WTC11 (cell line): Measurements from ENCODE around the gene NKAIN4.

ENCODE experiments used
- AFF4 ChIP-seq: sonication (generic); formaldehyde crosslinking; IDR thresholded peaks from 2 replicates; pipeline ENCODE4 v1.8.1; 2023; ENCODE audit warnings: mild to moderate bottlenecking, missing genetic modification reagents, borderline replicate concordance
- ATF2 ChIP-seq: sonication (generic); formaldehyde crosslinking; IDR thresholded peaks from 2 replicates; pipeline ENCODE4 v1.8.1; 2022; ENCODE audit warnings: low read depth, missing genetic modification reagents, borderline replicate concordance
- ATF3 ChIP-seq: sonication (generic); formaldehyde crosslinking; conservative IDR thresholded peaks from 2 replicates; pipeline ENCODE4 v1.8.1; 2022; ENCODE audit warnings: mild to moderate bottlenecking, missing genetic modification reagents
- CTCF ChIP-seq: fragments of 200-600 bp; IDR thresholded peaks from 2 replicates; pipeline ENCODE4 v1.8.0; 2022; ENCODE audit warnings: antibody characterized with exemption
- FOXP1 ChIP-seq: sonication (generic); formaldehyde crosslinking; IDR thresholded peaks from 2 replicates; pipeline ENCODE4 v1.8.0; 2022; ENCODE audit warnings: missing genetic modification reagents, mild to moderate bottlenecking, moderate library complexity, borderline replicate concordance
- NFYB ChIP-seq: sonication (generic); formaldehyde crosslinking; conservative IDR thresholded peaks from 2 replicates; pipeline ENCODE4 v1.8.0; 2022; ENCODE audit warnings: low read depth, missing genetic modification reagents
- NR2C2 ChIP-seq: sonication (generic); formaldehyde crosslinking; IDR thresholded peaks from 2 replicates; pipeline ENCODE4 v1.8.0; 2022; ENCODE audit warnings: mild to moderate bottlenecking, missing genetic modification reagents
- RELA ChIP-seq: sonication (generic); formaldehyde crosslinking; IDR thresholded peaks from 2 replicates; pipeline ENCODE4 v1.8.1; 2022; ENCODE audit warnings: missing genetic modification reagents, mild to moderate bottlenecking, borderline replicate concordance
- SMAD3 ChIP-seq: sonication (generic); formaldehyde crosslinking; IDR thresholded peaks from 2 replicates; pipeline ENCODE4 v1.8.0; 2022; ENCODE audit warnings: missing genetic modification reagents, mild to moderate bottlenecking, borderline replicate concordance
- ZBTB21 ChIP-seq: sonication (generic); formaldehyde crosslinking; IDR thresholded peaks from 2 replicates; pipeline ENCODE4 v1.8.1; 2023; ENCODE audit warnings: mild to moderate bottlenecking, missing genetic modification reagents, borderline replicate concordance
- ZNF121 ChIP-seq: sonication (generic); formaldehyde crosslinking; IDR thresholded peaks from 2 replicates; pipeline ENCODE4 v1.8.0; 2023; ENCODE audit warnings: missing genetic modification reagents
- ZNF232 ChIP-seq: sonication (generic); formaldehyde crosslinking; IDR thresholded peaks from 2 replicates; pipeline ENCODE4 v1.8.0; 2022; ENCODE audit warnings: mild to moderate bottlenecking, missing genetic modification reagents
- TF ChIP-seq, protein P1 (sequence below): sonication (generic); formaldehyde crosslinking; IDR thresholded peaks from 2 replicates; pipeline ENCODE4 v1.8.0; 2022; ENCODE audit warnings: mild to moderate bottlenecking, missing genetic modification reagents

DNA sequence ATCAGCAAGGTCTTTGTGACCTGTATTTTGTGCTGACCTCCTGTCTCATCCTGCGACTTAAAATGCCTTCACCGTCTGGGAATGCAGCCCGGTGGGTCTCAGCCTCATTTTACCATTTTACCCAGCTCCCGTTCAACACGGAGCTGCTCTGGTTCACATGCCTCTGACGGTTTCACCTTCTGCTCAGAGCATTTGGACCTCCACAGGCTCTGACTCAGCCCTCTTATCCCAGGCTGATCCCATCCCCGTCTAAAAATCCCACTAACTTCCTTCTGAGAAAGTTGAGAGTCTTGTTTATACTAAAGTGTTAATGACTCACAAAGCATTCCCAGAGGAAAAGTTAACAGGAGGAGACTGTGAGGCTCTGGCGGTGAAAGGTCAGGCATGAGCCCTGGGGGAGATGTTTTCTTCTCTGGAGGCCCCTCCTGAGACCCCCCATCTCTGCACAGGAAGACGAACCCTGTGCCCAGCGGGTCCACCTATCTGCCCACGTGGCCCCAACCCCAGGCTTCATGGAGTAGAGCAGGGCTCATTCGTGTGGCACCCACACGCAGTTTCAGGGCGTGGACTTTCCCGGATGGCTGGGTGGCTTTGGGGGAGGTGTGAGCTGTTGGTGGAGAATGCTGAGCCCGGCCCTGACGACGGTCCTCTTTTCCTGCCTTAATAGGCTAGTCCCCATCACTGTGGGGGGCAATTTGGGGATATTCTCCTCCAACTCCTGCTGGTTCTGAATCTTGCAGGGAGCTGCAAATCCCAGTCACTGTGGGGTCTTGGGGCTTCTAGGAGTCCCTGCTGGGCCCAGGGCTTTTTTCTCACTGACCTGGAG lies 21.8 kb downstream of the NKAIN4 start:
- TF ChIP-seq CTCF: no peak
- TF ChIP-seq FOXP1 (CRISPR knock-in tag): no peak
- TF ChIP-seq RELA (CRISPR knock-in tag): no peak
- no peak for TF ChIP-seq NFYB (CRISPR knock-in tag)
- no peak for TF ChIP-seq ZNF121
- TF ChIP-seq, protein P1, sequence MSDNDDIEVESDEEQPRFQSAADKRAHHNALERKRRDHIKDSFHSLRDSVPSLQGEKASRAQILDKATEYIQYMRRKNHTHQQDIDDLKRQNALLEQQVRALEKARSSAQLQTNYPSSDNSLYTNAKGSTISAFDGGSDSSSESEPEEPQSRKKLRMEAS (CRISPR knock-in tag): no peak
- TF ChIP-seq ZNF232 (CRISPR knock-in tag): no peak
- TF ChIP-seq ATF3 (CRISPR knock-in tag): no peak
- no peak for TF ChIP-seq ZBTB21
- TF ChIP-seq AFF4 (CRISPR knock-in tag): no peak
- TF ChIP-seq ATF2 (CRISPR knock-in tag): no peak
- no peak for TF ChIP-seq SMAD3 (CRISPR knock-in tag)
- no peak for TF ChIP-seq NR2C2
